Kidney tubule cell (primary cell): ENCODE results near the gene FNDC11.

Experiments used
- DNase-seq: peaks from one replicate; pipeline ENCODE4 v3.0.0-alpha.2; 2018; ENCODE audit warnings: low spot score

FNDC11 gene

GRCh38 chr20:63539441-63540370, 14.3 kb upstream of the FNDC11 start:
- DNase-seq: no peak

- peak; percentile 56 for DNase-seq
Observed at GRCh38 chr20:63540417-63541186, 13.4 kb upstream of the FNDC11 start.

DNA sequence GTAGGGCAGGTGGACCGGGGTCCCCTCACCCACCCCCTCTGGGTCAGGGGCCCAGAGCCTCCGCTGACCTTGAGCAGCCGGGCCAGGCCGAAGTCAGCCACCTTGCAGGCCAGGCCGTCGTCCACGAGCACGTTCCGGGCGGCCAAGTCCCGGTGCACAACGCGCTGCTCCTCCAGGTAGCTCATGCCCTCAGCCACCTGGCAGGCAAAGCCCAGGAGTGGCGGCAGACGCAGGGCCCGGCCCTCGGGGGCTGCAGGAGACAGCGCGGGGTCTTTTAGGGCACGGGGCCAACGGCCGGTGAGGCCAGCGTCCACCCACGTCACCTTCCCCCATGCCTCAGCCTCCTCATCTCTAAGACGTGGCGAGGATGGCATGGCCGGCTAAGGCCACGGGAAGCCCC, 12.6 kb upstream of the FNDC11 start:
- DNase-seq: no peak

GRCh38 chr20:63542031-63542559, 11.9 kb upstream of the FNDC11 start:
- no peak for DNase-seq

GRCh38 chr20:63542696-63543095, 11.3 kb upstream of the FNDC11 start:
- no peak for DNase-seq

DNA sequence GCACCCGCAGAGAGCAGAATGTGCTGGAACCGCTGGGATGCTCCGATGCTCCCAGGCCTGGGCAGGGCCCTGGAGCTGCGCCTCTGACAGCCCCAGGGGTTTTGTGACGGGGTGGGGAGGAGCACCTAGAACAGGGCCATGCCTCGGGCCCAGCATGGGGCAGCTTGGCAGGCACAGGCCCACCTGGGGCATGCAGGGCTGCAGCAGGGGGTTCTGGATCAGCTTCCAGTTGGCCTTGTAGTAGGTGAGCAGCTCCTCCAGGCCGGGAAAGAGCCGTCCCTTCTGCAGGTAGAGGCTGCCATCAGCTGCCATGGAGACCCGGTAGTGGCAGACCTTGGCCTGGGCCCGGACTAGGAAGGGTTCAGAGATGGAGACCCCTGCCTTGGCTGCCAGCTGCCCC, 10.8 kb upstream of the FNDC11 start:
- no peak for DNase-seq

DNA sequence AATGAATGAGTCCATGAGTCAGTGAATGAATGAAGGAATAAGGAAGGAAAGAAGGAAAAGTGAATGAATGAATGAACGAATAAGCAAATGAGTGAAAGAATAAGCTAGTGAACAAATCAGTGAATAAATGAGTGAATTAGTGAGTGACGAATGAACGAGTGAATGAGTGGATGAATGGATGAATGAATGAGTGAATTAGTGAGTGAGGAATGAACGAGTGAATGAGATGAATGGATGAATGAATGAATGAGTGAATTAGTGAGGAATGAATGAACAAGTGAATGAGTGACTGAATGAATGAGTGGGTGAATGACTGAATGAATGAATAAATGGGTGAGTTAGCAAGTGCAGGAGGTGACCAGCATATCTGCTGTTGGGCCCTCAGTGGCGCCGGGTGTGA, 10.2 kb upstream of the FNDC11 start:
- no peak for DNase-seq

DNA sequence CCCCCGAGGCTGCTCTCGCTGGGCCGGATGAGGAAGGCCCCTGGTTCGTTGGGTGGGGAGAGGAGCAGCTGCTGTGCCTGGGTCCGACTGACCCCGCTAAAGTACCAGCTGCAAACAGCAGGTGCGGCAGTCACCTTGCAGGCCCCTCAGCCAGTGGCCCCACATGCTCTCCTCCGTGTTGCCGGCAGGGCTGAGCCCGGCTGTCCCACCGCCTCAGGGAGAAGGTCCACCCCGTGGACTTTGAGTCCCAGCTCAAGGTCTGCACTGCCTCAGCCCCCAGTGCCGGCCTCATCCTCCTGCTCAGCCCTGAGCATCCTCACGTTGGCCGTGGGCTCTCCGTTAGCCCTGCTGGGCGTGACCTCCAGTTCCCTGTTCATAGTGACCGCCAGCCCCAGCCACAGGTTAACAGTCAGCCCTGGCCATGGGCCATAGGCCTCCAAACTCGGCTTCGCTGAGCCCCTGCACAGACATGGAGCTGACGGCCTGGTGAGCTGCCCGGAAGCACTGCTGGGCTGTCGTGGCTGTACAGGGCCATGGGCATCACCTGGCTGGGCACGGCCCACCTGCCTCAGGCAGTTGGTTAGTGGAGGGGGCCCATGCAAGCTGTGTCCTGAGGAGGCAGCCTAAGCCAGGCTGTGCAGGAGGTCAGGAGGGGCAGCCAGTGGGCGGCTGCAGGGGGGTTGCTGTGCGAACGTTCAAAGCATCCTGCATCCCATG, 9.6 kb upstream of the FNDC11 start:
- DNase-seq: no peak

GRCh38 chr20:63544958-63545516, 8.9 kb upstream of the FNDC11 start:
- DNase-seq: peak; percentile 86

DNA sequence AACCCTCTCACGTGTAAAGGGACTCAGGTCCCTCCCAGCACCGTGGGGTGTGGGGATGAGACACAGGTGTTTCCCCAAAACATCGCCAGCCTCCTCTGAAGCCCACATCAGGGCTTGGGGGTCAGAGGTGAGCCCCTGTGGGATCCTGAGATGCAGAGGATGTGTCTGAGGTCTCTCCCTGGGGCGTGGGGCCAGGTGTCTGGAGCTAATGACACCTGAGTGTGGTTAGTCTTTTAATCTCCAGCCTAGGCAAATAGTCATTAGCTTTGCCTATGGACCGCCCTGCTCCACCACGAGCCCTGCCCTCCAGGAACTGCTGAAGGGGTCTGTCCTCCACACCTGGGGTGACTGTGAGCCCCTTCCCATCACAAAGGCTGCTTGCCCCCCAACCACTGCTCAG, 8.1 kb upstream of the FNDC11 start:
- no peak for DNase-seq

- DNase-seq: no peak
Observed at GRCh38 chr20:63546256-63546955, 7.6 kb upstream of the FNDC11 start.

GRCh38 chr20:63546956-63547724, 6.8 kb upstream of the FNDC11 start:
- no peak for DNase-seq

GRCh38 chr20:63547725-63548480, 6.1 kb upstream of the FNDC11 start, which contains the start of gene SRMS:
SRMS (minus strand) TSS chr20:63547749; CDS start chr20:63547463, 286 bp downstream.
- no peak for DNase-seq

DNA sequence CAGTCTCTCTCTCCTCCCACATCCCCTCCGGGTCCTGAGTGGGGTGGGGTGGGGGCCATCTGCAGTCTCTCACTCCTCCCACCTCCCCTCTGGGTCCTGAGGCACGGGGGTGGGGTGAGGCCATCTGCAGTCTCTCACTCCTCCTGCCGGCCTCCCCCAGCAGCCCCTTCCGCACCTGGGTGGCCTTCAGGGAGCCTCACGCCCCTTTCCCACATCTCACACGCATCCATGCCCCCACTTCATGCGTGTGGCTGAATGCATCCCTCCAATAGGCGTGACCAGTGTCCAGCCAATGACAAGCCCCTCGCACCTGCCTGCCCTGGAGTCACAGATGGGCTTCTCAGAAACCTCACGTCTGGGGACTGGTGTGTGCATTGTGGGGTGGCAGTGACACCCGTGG, 5.4 kb upstream of the FNDC11 start:
- DNase-seq: no peak

DNA sequence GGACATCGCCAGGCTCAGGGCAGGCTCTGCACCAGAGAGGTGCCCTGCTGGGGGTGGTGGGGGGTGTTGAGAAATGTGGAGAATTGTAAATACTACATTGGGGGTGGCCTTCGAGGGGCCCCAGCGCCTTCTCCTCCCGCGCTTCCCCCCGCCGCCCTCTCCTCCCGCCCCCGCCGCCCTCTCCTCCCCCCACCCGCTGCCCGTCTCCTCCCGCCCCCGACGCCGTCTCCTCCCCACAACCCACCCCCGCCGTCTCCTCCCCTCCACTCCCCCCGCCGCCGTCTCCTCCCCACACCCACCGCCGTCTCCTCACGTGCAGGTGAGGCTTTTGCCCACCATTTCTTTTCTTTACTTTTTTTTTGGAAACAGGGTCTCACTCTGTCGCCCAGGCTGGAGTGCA, 4.9 kb upstream of the FNDC11 start:
- DNase-seq: no peak

- no peak for DNase-seq
Observed at GRCh38 chr20:63549679-63550282, 4.2 kb upstream of the FNDC11 start.

DNA sequence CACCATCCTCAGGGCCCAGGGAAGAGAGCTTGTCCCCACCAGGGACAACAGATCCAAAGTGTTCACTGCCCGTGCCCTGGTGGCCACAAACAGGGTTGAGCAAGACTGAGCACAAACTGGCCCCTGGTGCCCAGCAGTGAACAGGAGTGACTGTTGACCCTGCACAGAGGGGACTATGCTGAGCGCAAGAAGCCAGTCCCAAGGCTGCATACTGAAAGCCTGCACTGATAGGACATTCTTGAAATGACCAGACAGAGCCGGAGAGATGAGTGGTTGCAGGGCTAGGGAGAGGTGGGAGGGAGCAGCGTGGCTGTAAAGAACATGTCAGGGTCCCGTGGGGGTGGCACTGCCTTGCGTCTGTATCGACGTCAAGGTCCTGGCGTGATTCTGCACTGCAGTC, 2.9 kb upstream of the FNDC11 start:
- DNase-seq: no peak

GRCh38 chr20:63552481-63553249, 1.3 kb upstream of the FNDC11 start:
- peak; percentile 58 for DNase-seq
